Stomach (tissue), 4 donors: ENCODE results near the gene MAP2K1.

ENCODE experiments used
- POLR2A ChIP-seq, 4 donors: fragments of 450-650 bp; IDR thresholded peaks; one replicate each; pipeline ENCODE4 v1.6.1; 2016; ENCODE audit warnings: antibody characterized with exemption in 4 of 4, control low read depth in 2 of 4, mild to moderate bottlenecking in 1 of 4, moderate library complexity in 1 of 4
- TF ChIP-seq, protein P1 (sequence below), 7 experiments: fragments of 450-650 bp in 4 of 7; fragments of 200-600 bp in 3 of 7; sonication (generic) in 3 of 7; IDR thresholded peaks; one replicate each; pipeline ENCODE4 v1.5.1; 2016 to 2019; ENCODE audit warnings: antibody characterized with exemption in 7 of 7, control low read depth in 2 of 7, mild to moderate bottlenecking in 1 of 7

DNA sequence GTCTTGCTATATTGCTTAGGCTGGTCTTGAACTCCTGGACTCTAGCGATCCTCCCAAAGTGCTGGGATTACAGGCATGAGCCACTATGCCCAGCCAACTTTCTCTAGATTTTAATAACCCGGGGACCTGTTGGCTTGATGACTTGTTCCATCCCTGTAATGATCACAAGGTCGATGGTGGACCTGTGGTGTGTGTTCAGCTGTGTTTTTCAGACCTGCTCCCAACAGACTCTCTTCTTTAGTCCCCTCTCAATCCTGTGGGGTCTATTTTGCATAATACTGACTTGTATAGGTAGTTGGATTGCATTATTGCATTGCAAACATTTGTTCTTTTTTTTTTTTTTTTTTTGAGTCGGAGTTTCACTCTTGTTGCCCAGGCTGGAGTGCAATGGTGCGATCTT lies 1.9 kb downstream of the MAP2K1 start:
- no peak for TF ChIP-seq POLR2A (IDR thresholded peaks at IDR 0.05)
- TF ChIP-seq, protein P1, sequence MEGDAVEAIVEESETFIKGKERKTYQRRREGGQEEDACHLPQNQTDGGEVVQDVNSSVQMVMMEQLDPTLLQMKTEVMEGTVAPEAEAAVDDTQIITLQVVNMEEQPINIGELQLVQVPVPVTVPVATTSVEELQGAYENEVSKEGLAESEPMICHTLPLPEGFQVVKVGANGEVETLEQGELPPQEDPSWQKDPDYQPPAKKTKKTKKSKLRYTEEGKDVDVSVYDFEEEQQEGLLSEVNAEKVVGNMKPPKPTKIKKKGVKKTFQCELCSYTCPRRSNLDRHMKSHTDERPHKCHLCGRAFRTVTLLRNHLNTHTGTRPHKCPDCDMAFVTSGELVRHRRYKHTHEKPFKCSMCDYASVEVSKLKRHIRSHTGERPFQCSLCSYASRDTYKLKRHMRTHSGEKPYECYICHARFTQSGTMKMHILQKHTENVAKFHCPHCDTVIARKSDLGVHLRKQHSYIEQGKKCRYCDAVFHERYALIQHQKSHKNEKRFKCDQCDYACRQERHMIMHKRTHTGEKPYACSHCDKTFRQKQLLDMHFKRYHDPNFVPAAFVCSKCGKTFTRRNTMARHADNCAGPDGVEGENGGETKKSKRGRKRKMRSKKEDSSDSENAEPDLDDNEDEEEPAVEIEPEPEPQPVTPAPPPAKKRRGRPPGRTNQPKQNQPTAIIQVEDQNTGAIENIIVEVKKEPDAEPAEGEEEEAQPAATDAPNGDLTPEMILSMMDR (IDR thresholded peaks at IDR 0.05), result no peak
